ENCODE data around the gene PAX9.
"Not testable (repeated sequence)": the region's sequence is repeated elsewhere in the genome, so short reads cannot be mapped to it uniquely, and the experiment has no call there.

Gene PAX9

GRCh38 chr14:36676236-36676635 is 14.6 kb downstream of the PAX9 start:
- no peak for DNase-seq

GRCh38 chr14:36682338-36682737 is 20.7 kb downstream of the PAX9 start:
- no peak for DNase-seq

DNA sequence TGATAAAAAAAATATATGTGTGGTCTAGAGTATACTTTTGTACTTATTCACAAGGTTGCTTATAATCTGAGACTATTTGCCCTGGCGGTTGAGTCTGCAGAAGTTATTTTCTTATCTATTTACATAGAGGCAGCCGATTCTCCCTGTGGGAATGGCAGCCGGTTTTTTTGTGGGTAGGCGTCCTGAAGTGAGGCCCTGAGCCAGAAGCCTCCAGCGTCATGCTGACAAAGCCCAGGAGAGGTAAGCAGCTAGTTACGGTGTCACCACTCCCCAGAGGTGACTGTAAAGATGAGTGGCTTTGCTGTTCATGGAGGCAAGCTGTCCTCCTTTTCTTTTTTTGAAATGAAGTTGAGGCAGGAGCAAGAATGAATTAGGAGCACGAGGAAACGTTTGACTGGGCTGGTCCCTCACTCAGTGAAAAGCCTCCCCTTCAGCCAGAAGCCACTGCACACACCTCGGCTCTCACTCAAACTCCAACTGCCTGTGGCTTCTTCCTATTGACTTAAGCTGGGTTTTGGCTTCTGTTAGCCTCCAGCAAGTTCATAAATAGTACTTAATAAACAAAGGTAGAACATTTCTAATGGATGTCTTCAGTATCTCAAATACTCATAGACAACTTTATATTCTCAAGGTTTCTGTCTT is 21.5 kb downstream of the PAX9 start:
- no peak for DNase-seq

- DNase-seq: no peak
Measured at GRCh38 chr14:36684946-36685345, 23.3 kb downstream of the PAX9 start.

- DNase-seq: no peak
Measured at GRCh38 chr14:36690311-36691040, 28.8 kb downstream of the PAX9 start.

GRCh38 chr14:36699420-36699819 is 37.8 kb downstream of the PAX9 start:
- not testable (repeated sequence) for DNase-seq

DNA sequence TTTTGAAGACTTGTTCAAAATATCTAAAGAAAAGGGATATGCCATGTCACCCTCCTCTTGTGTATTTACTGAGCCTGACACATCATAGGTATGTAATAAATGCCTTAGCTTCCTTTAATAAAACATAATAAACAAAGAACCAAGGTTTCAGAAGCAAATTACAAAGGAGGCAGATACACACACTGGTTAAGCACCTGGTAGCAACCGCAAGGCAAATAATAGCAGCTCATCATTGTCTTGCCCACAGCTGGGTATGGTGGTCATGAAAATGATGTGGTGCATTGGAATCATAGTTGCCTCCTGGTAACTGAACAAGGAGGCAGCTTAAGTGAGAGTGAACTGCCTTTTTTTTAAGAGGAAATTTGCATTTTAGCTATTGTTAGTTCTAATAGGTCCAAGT is 39.0 kb downstream of the PAX9 start:
- DNase-seq: no peak

- no peak for DNase-seq
Measured at GRCh38 chr14:36701132-36701531, 39.5 kb downstream of the PAX9 start.

DNA sequence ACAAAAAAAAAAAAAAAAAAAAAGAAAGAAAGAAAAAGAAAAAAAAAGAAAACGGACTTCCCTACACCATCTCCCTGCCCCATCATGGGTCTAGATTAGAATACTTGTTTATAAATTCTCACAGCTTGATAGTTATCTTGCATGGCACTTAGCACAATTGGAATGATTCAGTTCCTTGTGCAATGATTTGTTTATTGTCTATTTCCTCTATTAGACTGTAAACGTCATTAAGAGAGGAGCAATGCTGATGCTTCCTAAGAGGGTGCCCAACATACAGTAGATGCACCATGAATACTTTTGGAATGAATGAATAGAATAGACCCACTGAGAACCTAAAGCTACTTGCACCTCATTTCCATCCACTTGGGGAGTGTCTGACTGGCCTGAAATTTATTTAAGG is 40.8 kb downstream of the PAX9 start:
- DNase-seq: no peak

DNA sequence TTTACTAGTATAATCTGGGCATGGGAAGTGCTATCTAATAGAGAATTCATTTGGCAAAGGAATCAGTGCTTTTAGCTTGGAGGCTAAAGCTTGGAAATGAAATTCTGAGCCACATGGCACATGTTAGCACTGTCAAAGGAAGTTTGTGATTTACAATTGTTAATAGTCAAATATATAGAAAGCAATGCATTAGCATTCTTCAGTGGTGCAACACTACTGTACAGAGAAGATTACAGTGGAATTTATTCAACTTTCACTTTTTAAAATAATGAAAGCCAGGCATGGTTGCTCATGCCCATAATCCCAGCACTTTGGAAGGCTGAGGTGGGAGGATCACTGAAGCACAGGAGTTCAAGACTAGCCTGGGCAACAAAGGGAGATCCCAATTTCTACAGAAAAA is 45.9 kb downstream of the PAX9 start:
- no peak for DNase-seq

GRCh38 chr14:36713960-36714703 is 52.5 kb downstream of the PAX9 start:
- no peak for DNase-seq

GRCh38 chr14:36716614-36717184 is 55.0 kb downstream of the PAX9 start:
- no peak for DNase-seq

- no peak for DNase-seq
Measured at GRCh38 chr14:36717363-36717762, 55.7 kb downstream of the PAX9 start.

GRCh38 chr14:36718216-36718615 is 56.6 kb downstream of the PAX9 start:
- no peak for DNase-seq

GRCh38 chr14:36719823-36720222 is 58.2 kb downstream of the PAX9 start:
- no peak for DNase-seq

DNA sequence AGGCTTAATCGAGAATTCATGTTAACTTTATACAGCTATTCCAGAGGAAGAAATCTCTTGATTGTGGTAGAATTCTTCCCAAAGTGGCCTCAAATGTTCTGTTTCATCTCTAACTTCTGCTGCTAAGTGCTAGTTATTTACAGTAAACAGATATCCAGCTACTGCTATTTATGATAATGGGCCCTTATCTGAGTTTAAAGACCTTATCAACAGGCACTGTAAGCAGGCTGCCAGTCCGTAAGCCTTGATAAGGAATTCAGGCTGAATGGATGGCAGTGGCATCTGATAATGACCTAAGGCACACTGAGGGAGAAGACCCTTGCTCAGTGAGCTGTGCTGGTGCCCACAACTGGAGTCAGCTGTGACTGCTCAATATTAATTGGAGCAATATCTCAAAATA is 59.0 kb downstream of the PAX9 start:
- DNase-seq: no peak

- no peak for DNase-seq
Measured at GRCh38 chr14:36721877-36722276, 60.2 kb downstream of the PAX9 start.

DNA sequence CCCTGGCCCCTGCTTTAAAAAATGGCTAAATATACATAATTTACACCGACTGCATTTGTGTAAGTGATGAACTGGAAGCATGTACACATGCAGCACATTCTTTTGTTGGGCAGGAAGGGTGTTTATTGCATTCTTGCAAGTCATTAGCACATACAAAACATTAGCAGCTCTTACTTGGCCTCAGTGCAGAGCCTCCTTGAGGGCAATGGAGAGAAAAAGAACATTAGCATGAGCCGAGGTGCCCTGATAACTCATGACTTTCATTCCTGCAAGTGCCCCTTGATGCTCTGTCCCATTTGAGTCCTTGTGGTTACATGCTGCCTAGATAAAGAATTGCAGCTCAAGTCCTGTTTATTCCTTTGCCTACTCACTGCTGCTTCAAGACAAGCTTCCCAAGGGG is 61.9 kb downstream of the PAX9 start:
- DNase-seq: no peak

- no peak for DNase-seq
Measured at GRCh38 chr14:36724162-36724561, 62.5 kb downstream of the PAX9 start.

DNA sequence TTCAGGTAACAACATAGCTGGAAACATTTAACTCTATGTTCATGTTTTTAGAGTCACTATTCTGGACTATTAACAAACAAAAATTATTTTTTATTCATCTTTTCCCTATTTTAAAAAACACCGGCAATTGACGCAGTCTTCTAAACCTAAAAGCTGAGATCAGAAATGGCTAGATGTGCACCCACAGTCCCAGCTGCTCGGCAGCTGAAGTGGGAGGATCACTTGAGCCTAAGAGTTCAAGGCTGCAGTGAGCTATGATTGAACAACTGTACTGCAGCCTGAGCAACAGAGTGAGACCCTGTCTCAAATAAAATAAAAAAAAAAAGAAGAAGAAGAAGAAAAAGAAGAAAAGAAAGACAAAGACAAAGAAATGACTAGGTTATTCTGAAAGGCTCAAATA is 64.5 kb downstream of the PAX9 start:
- DNase-seq: no peak
